ENCODE measurements around the gene ZFP57.
"Not testable (repeated sequence)": the region's sequence is repeated elsewhere in the genome, so short reads cannot be mapped to it uniquely, and the experiment has no call there.

The ZFP57 gene

GRCh38 chr6:29675561-29675960 lies 5.4 kb downstream of the ZFP57 start:
- no peak for TF ChIP-seq TAF1 (IDR thresholded peaks at IDR 0.05; ENCODE audit: low read depth, low read length)
- no peak for TF ChIP-seq SPI1 (IDR thresholded peaks at IDR 0.05; ENCODE audit: low read depth, low read length)
- DNase-seq (ENCODE audit: insufficient read length, low spot score) (no peak), FAIRE-seq (no peak)

- DNase-seq (ENCODE audit: insufficient read length, low spot score) (no peak), FAIRE-seq (no peak)
- TF ChIP-seq TAF1 (IDR thresholded peaks at IDR 0.05; ENCODE audit: low read depth, low read length) (no peak), POLR2A (IDR thresholded peaks at IDR 0.05; ENCODE audit: low read depth, low read length) (no peak), SPI1 (IDR thresholded peaks at IDR 0.05; ENCODE audit: low read depth, low read length) (no peak)
These were observed 6.9 kb downstream of the ZFP57 start for GRCh38 chr6:29674008-29674407.

GRCh38 chr6:29673161-29673560 lies 7.8 kb downstream of the ZFP57 start:
- FAIRE-seq (no peak), DNase-seq (ENCODE audit: insufficient read length, low spot score) (no peak)
- TF ChIP-seq POU2F2 (IDR thresholded peaks at IDR 0.05; ENCODE audit: low read depth, low read length) (no peak), POLR2A (IDR thresholded peaks at IDR 0.05; ENCODE audit: low read depth, low read length) (no peak), POLR2AphosphoS5 (IDR thresholded peaks at IDR 0.05; ENCODE audit: low read depth, low read length) (no peak), SPI1 (IDR thresholded peaks at IDR 0.05; ENCODE audit: low read depth, low read length) (no peak), PAX5 (IDR thresholded peaks at IDR 0.05; ENCODE audit: insufficient read depth, low read length, severe bottlenecking) (no peak), TAF1 (IDR thresholded peaks at IDR 0.05; ENCODE audit: low read depth, low read length) (no peak)

GRCh38 chr6:29672116-29672515 lies 8.8 kb downstream of the ZFP57 start:
- not testable (repeated sequence) for DNase-seq (ENCODE audit: insufficient read length, low spot score); FAIRE-seq

- DNase-seq (ENCODE audit: insufficient read length, low spot score) (no peak), FAIRE-seq (no peak)
- TF ChIP-seq TAF1 (IDR thresholded peaks at IDR 0.05; ENCODE audit: low read depth, low read length): no peak
- TF ChIP-seq PAX5 (IDR thresholded peaks at IDR 0.05; ENCODE audit: insufficient read depth, low read length, severe bottlenecking): no peak
- no peak for TF ChIP-seq POLR2AphosphoS5 (IDR thresholded peaks at IDR 0.05; ENCODE audit: low read depth, low read length)
- no peak for TF ChIP-seq POLR2A (IDR thresholded peaks at IDR 0.05; ENCODE audit: low read depth, low read length)
- no peak for TF ChIP-seq POU2F2 (IDR thresholded peaks at IDR 0.05; ENCODE audit: low read depth, low read length)
- no peak for TF ChIP-seq SPI1 (IDR thresholded peaks at IDR 0.05; ENCODE audit: low read depth, low read length)
These were observed 9.9 kb downstream of the ZFP57 start for GRCh38 chr6:29671026-29671425.

GRCh38 chr6:29667158-29667557 lies 13.8 kb downstream of the ZFP57 start:
- TF ChIP-seq POLR2A (IDR thresholded peaks at IDR 0.05; ENCODE audit: low read depth, low read length) (no peak), POU2F2 (IDR thresholded peaks at IDR 0.05; ENCODE audit: low read depth, low read length) (no peak), PAX5 (IDR thresholded peaks at IDR 0.05; ENCODE audit: insufficient read depth, low read length, severe bottlenecking) (no peak), TAF1 (IDR thresholded peaks at IDR 0.05; ENCODE audit: low read depth, low read length) (no peak), SPI1 (IDR thresholded peaks at IDR 0.05; ENCODE audit: low read depth, low read length) (no peak), POLR2AphosphoS5 (IDR thresholded peaks at IDR 0.05; ENCODE audit: low read depth, low read length) (no peak)
- DNase-seq (ENCODE audit: insufficient read length, low spot score) (no peak), FAIRE-seq (no peak)

- no peak for FAIRE-seq
- TF ChIP-seq PAX5 (IDR thresholded peaks at IDR 0.05; ENCODE audit: insufficient read depth, low read length, severe bottlenecking) (no peak), TAF1 (IDR thresholded peaks at IDR 0.05; ENCODE audit: low read depth, low read length) (no peak), POU2F2 (IDR thresholded peaks at IDR 0.05; ENCODE audit: low read depth, low read length) (no peak), SPI1 (IDR thresholded peaks at IDR 0.05; ENCODE audit: low read depth, low read length) (no peak), POLR2AphosphoS5 (IDR thresholded peaks at IDR 0.05; ENCODE audit: low read depth, low read length) (no peak), POLR2A (IDR thresholded peaks at IDR 0.05; ENCODE audit: low read depth, low read length) (no peak)
- DNase-seq (ENCODE audit: insufficient read length, low spot score): no peak
These were observed 14.2 kb downstream of the ZFP57 start for GRCh38 chr6:29666826-29667130.

- DNase-seq (ENCODE audit: insufficient read length, low spot score): no peak
- TF ChIP-seq TAF1 (IDR thresholded peaks at IDR 0.05; ENCODE audit: low read depth, low read length) (no peak), SPI1 (IDR thresholded peaks at IDR 0.05; ENCODE audit: low read depth, low read length) (no peak), POU2F2 (IDR thresholded peaks at IDR 0.05; ENCODE audit: low read depth, low read length) (no peak), POLR2A (IDR thresholded peaks at IDR 0.05; ENCODE audit: low read depth, low read length) (no peak), POLR2AphosphoS5 (IDR thresholded peaks at IDR 0.05; ENCODE audit: low read depth, low read length) (no peak), PAX5 (IDR thresholded peaks at IDR 0.05; ENCODE audit: insufficient read depth, low read length, severe bottlenecking) (no peak)
- no peak for FAIRE-seq
These were observed 14.8 kb downstream of the ZFP57 start for GRCh38 chr6:29665942-29666825.

GRCh38 chr6:29663300-29664042 lies 17.5 kb downstream of the ZFP57 start:
- DNase-seq (ENCODE audit: insufficient read length, low spot score) (no peak), FAIRE-seq (no peak)
- TF ChIP-seq TAF1 (IDR thresholded peaks at IDR 0.05; ENCODE audit: low read depth, low read length) (no peak), POLR2A (IDR thresholded peaks at IDR 0.05; ENCODE audit: low read depth, low read length) (no peak), SPI1 (IDR thresholded peaks at IDR 0.05; ENCODE audit: low read depth, low read length) (no peak), POU2F2 (IDR thresholded peaks at IDR 0.05; ENCODE audit: low read depth, low read length) (no peak), PAX5 (IDR thresholded peaks at IDR 0.05; ENCODE audit: insufficient read depth, low read length, severe bottlenecking) (no peak), POLR2AphosphoS5 (IDR thresholded peaks at IDR 0.05; ENCODE audit: low read depth, low read length) (no peak)

- FAIRE-seq; DNase-seq (ENCODE audit: insufficient read length, low spot score): not testable (repeated sequence)
These were observed 19.3 kb downstream of the ZFP57 start for GRCh38 chr6:29661502-29662141.
